Kidney (tissue), 14 donors: ENCODE results near the gene ZNF76. TPM values are rescaled to one million over a fixed set of nuclear protein-coding genes. Genes with fewer than 3 reads are reported as not detected.

Experiments
- DNase-seq, 5 donors: peaks; one replicate each; pipeline ENCODE4 v3.0.0-alpha.2; 2013 to 2020
- FAIRE-seq: peaks from 2 replicates; lab custom pipeline; 2012; peaks lifted over from hg19 to GRCh38; lab: Jason Lieb, UNC
- H3K27ac ChIP-seq, 2 donors: one replicate each; pipeline ENCODE4 v1.7.0; 2013; ENCODE audit warnings: low read depth in 2 of 2, low read length in 2 of 2, inconsistent platforms in 1 of 2
- H3K27me3 ChIP-seq: one replicate; pipeline ENCODE4 v1.7.1; 2013; ENCODE audit warnings: low read length, inconsistent platforms; ENCODE audit not compliant: control insufficient read depth, insufficient read depth
- H3K36me3 ChIP-seq, 3 donors: one replicate each; pipeline versions ENCODE4 v1.7.0 to v1.7.1; 2013; ENCODE audit warnings: low read length in 3 of 3, control low read depth in 1 of 3, inconsistent platforms in 1 of 3; ENCODE audit not compliant: insufficient read depth in 3 of 3, control insufficient read depth in 2 of 3
- H3K4me1 ChIP-seq, 3 donors: one replicate each; pipeline versions ENCODE4 v1.7.0 to v1.7.1; 2013; ENCODE audit warnings: low read length in 3 of 3, inconsistent platforms in 1 of 3, low read depth in 1 of 3; ENCODE audit not compliant: control insufficient read depth in 2 of 3, insufficient read depth in 2 of 3
- H3K4me3 ChIP-seq, 3 donors: one replicate each; pipeline versions ENCODE4 v1.7.0 to v1.8.1; 2013; ENCODE audit warnings: low read length in 3 of 3, control low read depth in 1 of 3, inconsistent platforms in 1 of 3
- H3K9ac ChIP-seq, 3 donors: one replicate each; pipeline versions ENCODE4 v1.7.0 to v1.7.1; 2013; ENCODE audit warnings: low read length in 3 of 3, control low read depth in 1 of 3, inconsistent platforms in 1 of 3
- H3K9me3 ChIP-seq, 3 donors: one replicate each; pipeline versions ENCODE4 v1.7.0 to v1.7.1; 2013; ENCODE audit warnings: low read length in 3 of 3, control low read depth in 1 of 3, inconsistent platforms in 1 of 3; ENCODE audit not compliant: control insufficient read depth in 2 of 3, insufficient read depth in 1 of 3
- intact Hi-C: fragments of 100-400 bp; cut with DNase I; formaldehyde crosslinking; loops from one replicate; pipeline ENCODE4 v1.11.1; 2022
- polyA plus RNA-seq: library from polyadenylated mRNA; stranded (reverse); fragments of 350-450 nt; fragmentation: Illumina TruSeq; extraction: RNeasy Lipid Tissue Mini Kit (QIAGEN cat#74804); gene quantifications from one replicate; pipeline ENCODE4 v1.2.3, GENCODE V29; 2014; ENCODE audit warnings: low read depth, low replicate concordance; ENCODE audit not compliant: insufficient read depth
- total RNA-seq: library from RNA; stranded (reverse); fragmentation: NEBNext Ultra II Directional; extraction: Animal tissue kit (Norgen Biotek cat#: 25700); gene quantifications from one replicate; pipeline ENCODE4 v1.2.1, GENCODE V29; 2021
- TF ChIP-seq, protein P1 (sequence below): IDR thresholded peaks from 3 replicates; pipeline ENCODE4 v1.5.1; 2012; ENCODE audit warnings: mild to moderate bottlenecking, moderate library complexity, borderline replicate concordance; ENCODE audit not compliant: insufficient read depth; ENCODE audit errors: extremely low read depth
- donor health status: control.
- donor health status: control.
- donor health status: control.
- donor health status: control.
- donor health status: control.
- donor health status: DM: yes; HTN: yes; CAD: no.
- donor health status: Normal renal cell carcinoma (clear cell type).

ZNF76 gene
- total and polyA plus RNA-seq, 2 donors from 2014 or later: 29.1 to 49.2 TPM

DNA sequence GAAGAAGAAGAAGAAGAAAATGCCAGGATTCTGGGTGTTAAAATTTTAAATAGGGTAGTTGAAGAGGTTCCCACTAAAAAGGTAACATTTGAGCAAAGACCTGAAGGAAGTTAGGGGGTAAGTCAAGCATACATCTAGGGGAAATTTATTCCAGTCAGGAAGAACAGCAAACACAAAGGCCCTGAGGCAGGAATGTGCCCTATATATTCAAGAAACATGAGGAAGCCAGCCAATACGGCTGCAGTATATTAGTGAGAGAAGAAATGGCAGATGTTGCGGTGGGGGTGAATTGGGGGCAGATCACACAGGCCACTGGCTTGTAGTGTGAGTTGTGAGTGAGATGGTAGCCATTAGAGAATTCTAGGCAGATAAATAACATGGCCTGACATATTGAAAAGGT is 6.0 kb downstream of the ZNF76 start:
- Histone ChIP-seq H3K4me3 (no peak overlapping the region), H3K27me3 (no peaks in the 10 kb centered on the region), H3K4me1 (peaks cover 0 to 3% (median 0%) of the 10 kb centered on the region in 3 donors), H3K9ac (no peak overlapping the region), H3K9me3 (no peaks in the 10 kb centered on the region), H3K36me3 (peaks cover 0 to 3% (median 0%) of the 10 kb centered on the region in 3 donors), H3K27ac (no peak overlapping the region)
- TF ChIP-seq, protein P1, sequence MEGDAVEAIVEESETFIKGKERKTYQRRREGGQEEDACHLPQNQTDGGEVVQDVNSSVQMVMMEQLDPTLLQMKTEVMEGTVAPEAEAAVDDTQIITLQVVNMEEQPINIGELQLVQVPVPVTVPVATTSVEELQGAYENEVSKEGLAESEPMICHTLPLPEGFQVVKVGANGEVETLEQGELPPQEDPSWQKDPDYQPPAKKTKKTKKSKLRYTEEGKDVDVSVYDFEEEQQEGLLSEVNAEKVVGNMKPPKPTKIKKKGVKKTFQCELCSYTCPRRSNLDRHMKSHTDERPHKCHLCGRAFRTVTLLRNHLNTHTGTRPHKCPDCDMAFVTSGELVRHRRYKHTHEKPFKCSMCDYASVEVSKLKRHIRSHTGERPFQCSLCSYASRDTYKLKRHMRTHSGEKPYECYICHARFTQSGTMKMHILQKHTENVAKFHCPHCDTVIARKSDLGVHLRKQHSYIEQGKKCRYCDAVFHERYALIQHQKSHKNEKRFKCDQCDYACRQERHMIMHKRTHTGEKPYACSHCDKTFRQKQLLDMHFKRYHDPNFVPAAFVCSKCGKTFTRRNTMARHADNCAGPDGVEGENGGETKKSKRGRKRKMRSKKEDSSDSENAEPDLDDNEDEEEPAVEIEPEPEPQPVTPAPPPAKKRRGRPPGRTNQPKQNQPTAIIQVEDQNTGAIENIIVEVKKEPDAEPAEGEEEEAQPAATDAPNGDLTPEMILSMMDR: no peak
- intact Hi-C loops: no loop called here
- FAIRE-seq (no peak), DNase-seq (no peak)

DNA sequence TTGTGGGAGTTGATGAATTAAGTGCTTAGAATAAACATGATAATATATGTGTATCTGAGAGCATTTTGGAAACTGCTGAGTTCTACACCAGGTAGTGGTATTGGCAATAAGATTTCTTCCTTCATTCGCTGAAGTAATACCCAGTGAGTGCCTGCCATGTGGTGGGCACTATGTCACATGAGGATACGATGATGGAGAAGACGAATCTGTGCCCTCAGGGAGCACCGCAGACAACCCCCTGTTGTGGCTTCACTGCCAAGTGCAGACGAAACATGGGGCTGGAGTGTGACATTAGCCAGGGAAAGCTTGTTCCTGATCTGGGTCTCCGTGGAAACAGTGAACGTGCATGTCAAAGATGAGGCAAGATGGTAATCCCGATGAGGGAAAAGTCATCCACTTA is 7.9 kb downstream of the ZNF76 start:
- no peaks in the 10 kb centered on the region for H3K9me3 ChIP-seq
- no peak for FAIRE-seq
- H3K36me3 ChIP-seq: peaks cover 0 to 3% (median 0%) of the 10 kb centered on the region in 3 donors
- no peak for DNase-seq
- H3K9ac ChIP-seq: no peak overlapping the region
- TF ChIP-seq, protein P1: no peak
- intact Hi-C loops: no loop called here
- H3K27ac ChIP-seq: no peak overlapping the region
- H3K4me3 ChIP-seq: no peak overlapping the region
- H3K27me3 ChIP-seq: no peaks in the 10 kb centered on the region
- peaks cover 0 to 3% (median 0%) of the 10 kb centered on the region in 3 donors for H3K4me1 ChIP-seq

DNA sequence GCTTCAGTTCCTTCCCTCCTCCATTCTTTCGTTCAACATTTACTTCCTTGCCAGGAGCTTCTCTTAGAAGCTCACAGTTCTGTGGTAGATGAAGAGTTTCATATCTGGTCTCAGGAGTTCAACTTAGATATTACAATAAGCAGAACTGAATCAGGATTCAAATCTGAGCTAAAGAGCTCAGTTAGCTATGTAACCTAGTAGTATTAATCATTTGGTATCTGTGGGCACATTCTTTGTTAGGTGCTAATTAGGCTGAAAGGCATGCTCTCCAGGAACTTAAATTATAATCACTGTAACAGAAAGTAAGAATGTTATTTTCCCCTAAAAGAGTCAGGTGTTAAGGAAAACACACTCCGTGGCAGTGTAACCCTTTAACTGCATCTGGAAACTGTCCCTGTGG is 8.4 kb downstream of the ZNF76 start:
- DNase-seq (no peak), FAIRE-seq (no peak)
- intact Hi-C loops: no loop called here
- Histone ChIP-seq H3K4me1 (no peaks in the 10 kb centered on the region), H3K27me3 (no peaks in the 10 kb centered on the region), H3K36me3 (peaks cover 0 to 3% (median 0%) of the 10 kb centered on the region in 3 donors), H3K4me3 (no peak overlapping the region), H3K9me3 (no peaks in the 10 kb centered on the region), H3K27ac (no peak overlapping the region), H3K9ac (no peak overlapping the region)
- TF ChIP-seq, protein P1: no peak

DNA sequence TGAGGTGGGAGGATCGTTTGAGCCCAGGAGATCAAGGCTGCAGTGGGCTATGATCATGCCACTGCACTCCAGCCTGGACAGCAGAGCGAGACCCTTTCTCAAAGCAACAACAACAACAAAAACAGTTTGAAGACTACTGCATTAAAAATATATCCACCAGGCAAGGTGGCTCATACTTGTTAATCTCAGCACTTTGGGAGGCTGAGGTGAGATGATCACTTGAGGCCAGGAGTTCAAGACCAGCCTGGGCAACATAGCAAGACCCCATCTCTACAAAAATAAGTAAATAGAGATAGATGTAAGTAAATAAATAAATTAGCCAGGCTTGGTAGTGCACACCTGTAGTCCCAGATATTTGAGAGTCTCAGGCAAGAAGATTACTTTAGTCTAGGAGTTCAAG is 12.5 kb downstream of the ZNF76 start:
- no peaks in the 10 kb centered on the region for H3K27me3 ChIP-seq
- no peak overlapping the region for H3K27ac ChIP-seq
- FAIRE-seq (no peak), DNase-seq (no peak)
- TF ChIP-seq, protein P1: no peak
- no peaks in the 10 kb centered on the region for H3K9me3 ChIP-seq
- H3K4me3 ChIP-seq: no peak overlapping the region
- intact Hi-C loops: no loop called here
- H3K9ac ChIP-seq: no peak overlapping the region
- no peaks in the 10 kb centered on the region for H3K4me1 ChIP-seq
- peaks cover 0 to 3% (median 0%) of the 10 kb centered on the region in 3 donors for H3K36me3 ChIP-seq
